Psoas muscle (tissue), 8 donors: Measurements from ENCODE around the gene TAS1R3. TPM values are rescaled to one million over a fixed set of nuclear protein-coding genes. Genes with fewer than 3 reads are reported as not detected.

Experiments used
- ATAC-seq, 4 donors: fragments of 200-7000 bp; cut with Tn5 transposase; one replicate each; pipeline ENCODE4 v1.9.1; 2020; ENCODE audit warnings: moderate library complexity in 3 of 4, mild to moderate bottlenecking in 2 of 4
- DNase-seq, 2 donors: peaks; one replicate each; pipeline ENCODE4 v3.0.0-alpha.2; 2020
- H3K27ac ChIP-seq: fragments of 200-600 bp; one replicate; pipeline ENCODE4 v1.8.0; 2022
- H3K27me3 ChIP-seq, 3 donors: fragments of 200-600 bp in 1 of 3; one replicate each; pipeline versions ENCODE4 v1.6.1 to v1.8.0; 2013 to 2022; ENCODE audit warnings: low read length in 2 of 3, mild to moderate bottlenecking in 2 of 3, moderate library complexity in 1 of 3; ENCODE audit not compliant: insufficient read depth in 3 of 3
- H3K36me3 ChIP-seq, 2 donors: fragments of 200-600 bp in 1 of 2; one replicate each; pipeline versions ENCODE4 v1.6.1 to v1.8.0; 2013 to 2022; ENCODE audit warnings: low read depth in 1 of 2, mild to moderate bottlenecking in 1 of 2, moderate library complexity in 1 of 2; ENCODE audit not compliant: insufficient read depth in 1 of 2
- H3K4me1 ChIP-seq: fragments of 200-600 bp; one replicate; pipeline ENCODE4 v1.8.0; 2022
- H3K4me3 ChIP-seq: fragments of 200-600 bp; one replicate; pipeline ENCODE4 v1.8.0; 2022; ENCODE audit warnings: mild to moderate bottlenecking
- H3K9me3 ChIP-seq: fragments of 200-600 bp; one replicate; pipeline ENCODE4 v1.8.0; 2022
- WGBS, 3 donors: extraction: QIAGEN DNeasy Blood & Tissue Kit; methylation state at CpG; one replicate each; pipeline versions ENCODE4 v1.1.6 to v1.1.7; 2013; 5-methylcytosine and 5-hydroxymethylcytosine counted together
- intact Hi-C, 2 donors: fragments of 100-400 bp; cut with DNase I; formaldehyde crosslinking; loops; one replicate each; pipeline versions ENCODE4 v1.11.0 to v1.14.2; 2022
- polyA plus RNA-seq, 3 donors: library from polyadenylated mRNA; stranded (reverse); fragments of 200-250 nt; gene quantifications; one replicate each; pipeline ENCODE4 v1.2.3, GENCODE V29; 2013
- total RNA-seq, 4 donors: library from RNA; stranded (reverse); fragmentation: NEBNext Ultra II Directional in 2 of 4; extraction: Animal tissue kit (Norgen Biotek cat#: 25700) in 2 of 4; gene quantifications; one replicate each; pipeline versions ENCODE4 v1.2.1 to v1.2.4, GENCODE V29; 2021 to 2023
- TF ChIP-seq, protein P1 (sequence below): fragments of 200-600 bp; IDR thresholded peaks from one replicate; pipeline ENCODE4 v1.8.0; 2022; ENCODE audit warnings: antibody characterized with exemption
- donor health status: healthy with polysubstance abuse.
- donor health status: DM: no; HTN: no; CAD: no; lungs with moderate emphysema.
- donor health status: Bipolar disorder and iron deficiency.
- donor health status: healthy.
- donor health status: DM: yes; HTN: yes; CAD: no.
- donor health status: DM: no; HTN: no; CAD: no.
- donor health status: DM: no; HTN: no; CAD: no.
- donor health status: DM: yes; HTN: yes; CAD: no.

Gene TAS1R3
- total and polyA plus RNA-seq, 7 donors: 0.06 to 0.25 (median 0.09) TPM; not detected in 1

DNA sequence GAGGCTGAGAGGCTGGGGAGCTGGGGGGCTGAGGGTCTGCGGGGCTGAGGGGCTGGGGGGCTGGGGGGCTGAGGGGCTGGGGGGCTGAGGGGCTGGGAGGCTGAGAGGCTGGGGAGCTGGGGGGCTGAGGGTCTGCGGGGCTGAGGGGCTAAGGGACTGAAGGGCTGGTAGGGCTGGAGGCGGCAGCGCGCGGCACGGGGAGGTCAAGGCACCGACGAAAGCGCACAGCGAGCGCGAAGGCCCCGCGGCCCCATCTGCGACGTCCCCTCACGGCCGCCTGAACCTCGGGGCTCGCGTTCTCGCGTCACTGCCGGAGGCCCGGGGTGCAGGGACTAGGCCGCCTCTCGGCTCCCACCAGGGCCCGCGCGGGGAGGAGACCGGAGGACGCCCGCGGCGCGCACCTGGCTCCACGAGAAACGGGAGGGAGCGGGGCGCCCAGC lies 7.0 kb upstream of the TAS1R3 start:
- no peaks in the 10 kb centered on the region for H3K27me3 ChIP-seq
- peak overlapping the region; percentile 87 for H3K4me3 ChIP-seq
- H3K9me3 ChIP-seq: no peaks in the 10 kb centered on the region
- TF ChIP-seq, protein P1, sequence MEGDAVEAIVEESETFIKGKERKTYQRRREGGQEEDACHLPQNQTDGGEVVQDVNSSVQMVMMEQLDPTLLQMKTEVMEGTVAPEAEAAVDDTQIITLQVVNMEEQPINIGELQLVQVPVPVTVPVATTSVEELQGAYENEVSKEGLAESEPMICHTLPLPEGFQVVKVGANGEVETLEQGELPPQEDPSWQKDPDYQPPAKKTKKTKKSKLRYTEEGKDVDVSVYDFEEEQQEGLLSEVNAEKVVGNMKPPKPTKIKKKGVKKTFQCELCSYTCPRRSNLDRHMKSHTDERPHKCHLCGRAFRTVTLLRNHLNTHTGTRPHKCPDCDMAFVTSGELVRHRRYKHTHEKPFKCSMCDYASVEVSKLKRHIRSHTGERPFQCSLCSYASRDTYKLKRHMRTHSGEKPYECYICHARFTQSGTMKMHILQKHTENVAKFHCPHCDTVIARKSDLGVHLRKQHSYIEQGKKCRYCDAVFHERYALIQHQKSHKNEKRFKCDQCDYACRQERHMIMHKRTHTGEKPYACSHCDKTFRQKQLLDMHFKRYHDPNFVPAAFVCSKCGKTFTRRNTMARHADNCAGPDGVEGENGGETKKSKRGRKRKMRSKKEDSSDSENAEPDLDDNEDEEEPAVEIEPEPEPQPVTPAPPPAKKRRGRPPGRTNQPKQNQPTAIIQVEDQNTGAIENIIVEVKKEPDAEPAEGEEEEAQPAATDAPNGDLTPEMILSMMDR: no peak
- WGBS, 3 donors: 0 to 1% (median 0%) methylated on average over 6 to 41 of the region's 41 CpGs
- peaks cover 0 to 43% of the 10 kb centered on the region in 2 donors for H3K36me3 ChIP-seq
- peak overlapping the region; percentile 88 for H3K27ac ChIP-seq
- intact Hi-C loops: no loop called here
- DNase-seq (no peak), ATAC-seq (no peak)
- H3K4me1 ChIP-seq: peaks cover 49% of the 10 kb centered on the region

DNA sequence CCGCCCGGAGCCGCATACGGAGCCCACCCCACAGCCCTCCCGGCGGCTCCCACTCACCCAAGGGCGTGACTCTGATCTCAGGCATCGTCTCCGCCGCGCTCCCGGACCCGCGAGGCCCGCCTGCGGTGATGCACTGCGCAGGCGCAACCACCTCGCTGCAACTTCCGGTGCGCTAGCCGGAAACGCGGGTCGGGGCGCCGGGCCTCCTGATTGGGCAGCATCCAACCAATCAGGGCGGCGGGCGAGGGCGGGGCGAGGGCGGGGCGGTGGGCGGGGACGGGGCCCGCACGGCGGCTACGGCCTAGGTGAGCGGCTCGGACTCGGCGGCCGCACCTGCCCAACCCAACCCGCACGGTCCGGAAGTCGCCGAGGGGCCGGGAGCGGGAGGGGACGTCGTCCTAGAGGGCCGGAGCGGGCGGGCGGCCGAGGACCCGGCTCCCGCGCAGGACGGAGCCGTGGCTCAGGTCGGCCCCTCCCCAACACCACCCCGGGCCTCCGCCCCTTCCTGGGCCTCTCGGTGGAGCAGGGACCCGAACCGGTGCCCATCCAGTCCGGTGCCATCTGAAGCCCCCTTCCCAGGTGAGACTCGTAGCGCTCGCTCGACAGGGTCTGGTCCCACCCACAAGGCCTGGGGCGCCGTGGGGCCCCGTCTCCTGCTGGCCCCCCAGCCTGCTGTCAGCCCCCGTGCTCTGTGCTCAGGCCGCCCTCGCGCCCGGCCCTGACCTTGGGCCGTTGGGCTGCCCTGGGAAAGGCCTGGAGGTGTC lies 6.4 kb upstream of the TAS1R3 start, which contains the start of the genes CPTP and INTS11:
CPTP (plus strand) TSS at position 279 of the 764 bp plus-strand sequence. CDS start 2,109 bp downstream, outside the sequence.
INTS11 (minus strand) TSS at position 137 of the 764 bp plus-strand sequence; CDS start at position 85, 52 bp downstream.
- H3K27ac ChIP-seq: peak within 1 kb of the TSS; percentile 88
- WGBS, 3 donors: 0 to 5% (median 0%) methylated on average over 33 to 84 of the region's 84 CpGs

DNA sequence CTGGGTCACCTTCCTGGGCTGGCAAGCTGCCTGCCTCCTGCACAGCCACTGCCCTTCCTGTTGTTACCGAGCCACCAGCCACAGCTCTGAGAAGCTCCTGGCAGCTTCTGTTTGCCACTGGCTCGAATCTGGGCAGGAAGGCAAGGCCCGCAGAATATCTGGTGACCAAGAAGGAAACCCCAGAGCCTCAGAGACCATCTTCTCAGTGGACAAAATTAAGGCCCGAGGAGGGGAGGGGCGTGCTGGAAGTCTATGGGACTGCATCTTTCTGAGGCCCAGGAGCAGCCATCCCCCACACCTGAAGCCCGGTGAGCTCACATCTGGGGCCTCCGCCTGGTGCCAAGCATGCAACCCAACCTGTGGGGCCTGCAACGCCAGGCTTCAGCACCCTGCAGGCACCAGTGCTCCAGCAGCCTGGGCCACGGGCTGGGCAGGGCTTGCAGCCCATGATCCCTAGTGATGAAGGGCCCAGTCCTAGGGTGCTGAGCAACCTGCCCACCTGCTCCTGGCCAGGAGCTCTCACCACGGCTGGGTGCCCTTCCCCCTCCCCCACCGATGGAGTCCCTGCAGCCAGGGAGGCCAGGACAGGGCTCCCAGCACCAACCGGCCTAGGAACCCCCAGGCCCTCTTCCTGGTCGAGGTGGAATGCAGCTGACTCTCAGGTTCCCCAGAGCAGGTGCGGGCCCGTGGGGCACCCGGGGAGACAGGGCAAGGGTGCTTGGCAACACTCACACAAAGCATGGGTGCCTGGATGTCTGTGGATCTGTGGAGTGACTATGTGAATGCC lies 5.6 kb upstream of the TAS1R3 start:
- peaks cover 0 to 29% of the 10 kb centered on the region in 2 donors for H3K36me3 ChIP-seq
- TF ChIP-seq, protein P1: no peak
- peak overlapping the region; percentile 88 for H3K27ac ChIP-seq
- DNase-seq (peak in 1 of 2 donors; percentile 79), ATAC-seq (peak in 3 of 4 donors; percentile 30 to 52 (median 31))
- intact Hi-C loops: no loop called here
- peak overlapping the region; percentile 87 for H3K4me3 ChIP-seq
- peaks cover 50% of the 10 kb centered on the region for H3K4me1 ChIP-seq
- WGBS, 3 donors: 22 to 44% (median 22%) methylated on average over 16 of the region's 16 CpGs
- no peaks in the 10 kb centered on the region for H3K9me3 ChIP-seq
- H3K27me3 ChIP-seq: no peaks in the 10 kb centered on the region

More for the DNA sequence above, 6.4 kb upstream of the TAS1R3 start, which contains the start of the genes CPTP and INTS11:
- TF ChIP-seq, protein P1: no peak
- intact Hi-C loops: no loop called here
- peak; percentile 95 to 98 for DNase-seq
- H3K4me3 ChIP-seq: peak within 1 kb of the TSS; percentile 87
- H3K4me1 ChIP-seq: peaks cover 49% of the 10 kb centered on the region
- no peaks in the 10 kb centered on the region for H3K27me3 ChIP-seq
- ATAC-seq: peak; percentile 84 to 92 (median 88)
- H3K36me3 ChIP-seq: peaks cover 0 to 37% of the 10 kb centered on the region in 2 donors
- no peaks in the 10 kb centered on the region for H3K9me3 ChIP-seq

DNA sequence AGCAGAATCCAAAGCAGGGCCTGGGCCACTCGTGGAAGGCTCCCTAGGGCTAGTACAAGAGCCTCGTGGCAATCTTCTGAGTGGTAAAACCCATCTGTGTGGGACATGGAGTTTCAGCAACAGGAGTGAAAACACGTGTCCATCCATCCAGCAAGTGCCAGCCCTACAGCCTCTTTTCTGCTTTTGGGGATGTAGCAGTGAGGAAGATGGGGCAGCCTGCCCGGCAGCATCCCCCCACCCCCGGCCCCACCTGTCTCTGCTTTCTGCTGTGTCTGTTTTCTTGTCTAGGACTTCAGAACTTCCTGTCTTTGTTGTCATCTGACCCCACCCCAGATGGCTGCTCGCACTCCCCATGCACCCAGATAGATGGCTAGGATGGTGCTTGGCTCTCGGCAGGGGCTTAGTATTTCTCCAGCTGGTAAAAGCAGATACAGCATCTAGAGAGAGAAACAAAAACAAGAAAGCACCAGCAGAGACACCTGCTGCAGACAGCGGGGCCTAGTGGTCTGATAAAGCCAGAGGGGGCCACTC lies 4.9 kb upstream of the TAS1R3 start:
- DNase-seq: no peak
- no peak for ATAC-seq
- peak overlapping the region; percentile 87 for H3K4me3 ChIP-seq

More for the DNA sequence above, 4.9 kb upstream of the TAS1R3 start:
- WGBS, 3 donors: 39 to 45% (median 41%) methylated on average over 8 of the region's 8 CpGs
- Histone ChIP-seq H3K9me3 (no peaks in the 10 kb centered on the region), H3K4me1 (peaks cover 51% of the 10 kb centered on the region), H3K36me3 (peaks cover 0 to 25% of the 10 kb centered on the region in 2 donors), H3K27me3 (no peaks in the 10 kb centered on the region), H3K27ac (peak overlapping the region; percentile 88)
- TF ChIP-seq, protein P1: no peak
- intact Hi-C loops: no loop called here
